Activated naive CD4-positive, alpha-beta T cell treated with anti-CD3 and anti-CD28 coated beads, Interleukin-2, amount 50 U/mL, for 24 hours (primary cell): ENCODE data around the gene ERVK3-1.

Experiments
- H3K27ac Mint-ChIP-seq: one replicate; pipeline ENCODE4 v1.8.0; 2021; ENCODE audit warnings: mild to moderate bottlenecking, mixed read lengths
- H3K27me3 Mint-ChIP-seq: one replicate; pipeline ENCODE4 v1.8.0; 2021; ENCODE audit warnings: mixed read lengths
- H3K36me3 Mint-ChIP-seq: one replicate; pipeline ENCODE4 v1.8.0; 2021; ENCODE audit warnings: mixed read lengths
- H3K4me1 Mint-ChIP-seq: one replicate; pipeline ENCODE4 v1.8.0; 2021; ENCODE audit warnings: mixed read lengths
- H3K4me3 Mint-ChIP-seq: one replicate; pipeline ENCODE4 v1.8.0; 2021; ENCODE audit warnings: mild to moderate bottlenecking, mixed read lengths
- H3K9me3 Mint-ChIP-seq: one replicate; pipeline ENCODE4 v1.8.0; 2021; ENCODE audit warnings: mixed read lengths

The ERVK3-1 gene

DNA sequence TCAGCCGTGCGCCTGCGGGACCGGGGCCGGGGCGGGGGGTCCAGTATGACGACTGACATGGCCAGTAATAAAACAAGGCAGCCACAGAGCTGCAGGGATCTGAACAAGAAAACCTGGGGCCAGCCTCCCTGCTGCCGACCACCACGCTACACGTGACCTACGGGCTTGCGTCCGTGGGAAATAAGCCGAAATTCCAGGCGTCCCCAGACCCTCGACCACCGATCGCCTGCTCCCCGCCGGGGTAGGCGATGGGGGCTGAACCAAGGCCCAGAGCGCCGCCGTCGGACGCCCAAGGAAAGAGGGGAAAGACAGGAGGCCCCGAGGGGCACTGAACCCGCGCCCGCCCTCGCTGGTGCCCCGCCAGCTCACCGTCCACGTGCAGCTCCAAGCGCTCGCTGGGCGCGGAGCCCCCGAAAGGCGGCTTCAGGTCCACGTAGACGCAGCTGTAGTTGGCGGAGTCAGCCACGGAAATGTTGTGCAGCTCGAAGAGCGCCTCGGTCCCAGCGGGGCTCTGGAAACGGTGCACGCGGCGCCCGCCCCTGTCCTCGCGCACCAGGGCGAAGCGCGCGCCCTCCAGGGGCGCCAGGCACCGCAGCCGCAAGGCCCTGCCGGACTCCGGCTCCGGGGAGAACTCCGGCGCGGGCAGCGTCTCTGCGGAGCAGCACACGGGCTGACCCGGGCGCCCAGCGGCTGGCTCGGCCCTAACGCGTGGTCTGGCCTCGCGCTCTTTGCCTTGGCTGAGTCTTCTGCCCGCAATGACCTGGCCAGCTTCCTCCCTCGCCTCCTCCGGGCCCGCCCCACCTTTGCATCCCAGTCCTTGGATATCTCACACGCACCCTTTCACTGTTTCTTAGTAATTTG, 45.1 kb downstream of the ERVK3-1 start:
- Mint-ChIP-seq H3K4me3 (no peak overlapping the region), H3K36me3 (peaks cover 4% of the 10 kb centered on the region), H3K9me3 (no peaks in the 10 kb centered on the region), H3K4me1 (peaks cover 21% of the 10 kb centered on the region), H3K27me3 (peaks cover 2% of the 10 kb centered on the region), H3K27ac (no peak overlapping the region)

- H3K4me1 Mint-ChIP-seq = peaks cover 14% of the 10 kb centered on the region
- no peak overlapping the region for H3K4me3 Mint-ChIP-seq
- no peaks in the 10 kb centered on the region for H3K9me3 Mint-ChIP-seq
- peaks cover 4% of the 10 kb centered on the region for H3K36me3 Mint-ChIP-seq
- peaks cover 2% of the 10 kb centered on the region for H3K27me3 Mint-ChIP-seq
- H3K27ac Mint-ChIP-seq = no peak overlapping the region
These were observed 45.8 kb downstream of the ERVK3-1 start for GRCh38 chr19:58350871-58351557.

DNA sequence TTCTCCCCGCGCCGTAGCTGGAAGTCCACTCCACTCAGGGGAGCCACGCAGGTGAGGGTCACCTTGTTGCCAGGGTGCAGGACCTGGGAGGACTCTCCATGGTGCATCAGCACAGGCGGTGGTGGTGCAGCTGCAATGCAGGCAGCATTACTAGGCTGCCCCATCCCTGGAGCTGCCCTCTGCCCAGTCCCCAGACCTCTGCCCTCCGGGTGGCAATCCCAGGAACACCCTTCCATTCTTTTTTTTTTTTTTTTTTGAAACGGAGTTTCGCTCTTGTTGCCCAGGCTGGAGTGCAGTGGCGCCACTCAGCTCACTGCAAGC, 46.3 kb downstream of the ERVK3-1 start:
- H3K4me1 Mint-ChIP-seq = peaks cover 14% of the 10 kb centered on the region
- H3K9me3 Mint-ChIP-seq = no peaks in the 10 kb centered on the region
- H3K27ac Mint-ChIP-seq = no peak overlapping the region
- peaks cover 2% of the 10 kb centered on the region for H3K27me3 Mint-ChIP-seq
- H3K36me3 Mint-ChIP-seq = peaks cover 4% of the 10 kb centered on the region
- H3K4me3 Mint-ChIP-seq = no peak overlapping the region

DNA sequence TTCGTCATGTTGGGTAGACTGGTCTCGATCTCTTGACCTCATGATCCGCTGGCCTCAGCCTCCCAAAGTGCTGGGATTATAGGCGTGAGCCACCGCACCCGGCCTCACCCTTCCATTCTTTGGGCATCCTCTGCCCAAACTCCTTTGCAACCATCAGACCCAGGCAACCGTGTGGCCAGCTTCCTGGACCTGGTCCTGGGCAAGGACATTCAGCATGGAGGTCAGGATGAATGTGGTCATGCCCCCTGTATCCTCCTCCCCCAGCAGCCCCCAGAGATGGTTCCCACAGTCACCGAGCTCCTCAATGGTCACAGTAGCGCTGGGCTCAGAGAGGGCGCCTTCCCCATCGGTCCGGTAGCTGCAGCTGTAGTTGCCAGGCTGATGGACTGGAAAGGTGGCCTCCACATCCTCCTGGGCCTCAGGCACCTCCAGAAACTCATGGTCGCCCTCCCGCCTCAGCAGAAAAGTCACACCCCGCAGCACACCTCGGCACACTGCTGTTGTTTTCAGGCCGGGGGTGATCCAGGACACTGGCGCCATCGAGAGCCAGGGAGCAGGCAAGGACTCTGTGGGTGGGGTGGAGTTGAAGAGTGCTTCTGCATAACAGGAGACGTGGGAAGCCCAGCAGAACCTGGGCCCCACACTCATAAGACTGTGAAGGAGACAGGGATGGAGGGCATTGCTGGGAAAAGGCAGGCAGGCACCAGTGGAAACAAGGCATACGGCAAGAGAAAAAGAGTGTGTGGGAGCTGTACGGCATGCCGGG, 47.0 kb downstream of the ERVK3-1 start:
- Mint-ChIP-seq H3K4me1 (peaks cover 14% of the 10 kb centered on the region), H3K27me3 (peaks cover 2% of the 10 kb centered on the region), H3K9me3 (no peaks in the 10 kb centered on the region), H3K36me3 (peaks cover 4% of the 10 kb centered on the region), H3K4me3 (no peak overlapping the region), H3K27ac (no peak overlapping the region)

GRCh38 chr19:58352760-58353671, 47.8 kb downstream of the ERVK3-1 start, which contains the start of gene A1BG:
Gene A1BG, minus strand, starts transcription at chr19:58353492. Its CDS starts 55 bp downstream, at chr19:58353437.
- peaks cover 4% of the 10 kb centered on the region for H3K36me3 Mint-ChIP-seq
- H3K9me3 Mint-ChIP-seq = no peaks in the 10 kb centered on the region
- peaks cover 14% of the 10 kb centered on the region for H3K4me1 Mint-ChIP-seq
- H3K27ac Mint-ChIP-seq = no peak within 1 kb of the TSS
- H3K27me3 Mint-ChIP-seq = peaks cover 2% of the 10 kb centered on the region
- H3K4me3 Mint-ChIP-seq = no peak within 1 kb of the TSS

GRCh38 chr19:58353717-58354477, 48.7 kb downstream of the ERVK3-1 start:
- H3K27me3 Mint-ChIP-seq = no peaks in the 10 kb centered on the region
- H3K4me3 Mint-ChIP-seq = no peak overlapping the region
- no peaks in the 10 kb centered on the region for H3K9me3 Mint-ChIP-seq
- no peak overlapping the region for H3K27ac Mint-ChIP-seq
- H3K4me1 Mint-ChIP-seq = peaks cover 9% of the 10 kb centered on the region
- H3K36me3 Mint-ChIP-seq = peaks cover 4% of the 10 kb centered on the region

- Mint-ChIP-seq H3K27me3 (no peaks in the 10 kb centered on the region), H3K4me3 (no peak overlapping the region)
These were observed 49.4 kb downstream of the ERVK3-1 start for GRCh38 chr19:58354478-58355030.

GRCh38 chr19:58355215-58355796, 50.1 kb downstream of the ERVK3-1 start:
- peaks cover 3% of the 10 kb centered on the region for H3K4me1 Mint-ChIP-seq
- H3K27ac Mint-ChIP-seq = no peak overlapping the region
- no peak overlapping the region for H3K4me3 Mint-ChIP-seq
- H3K9me3 Mint-ChIP-seq = no peaks in the 10 kb centered on the region
- no peaks in the 10 kb centered on the region for H3K36me3 Mint-ChIP-seq
- no peaks in the 10 kb centered on the region for H3K27me3 Mint-ChIP-seq

More at GRCh38 chr19:58354478-58355030, 49.4 kb downstream of the ERVK3-1 start:
- peaks cover 6% of the 10 kb centered on the region for H3K4me1 Mint-ChIP-seq
- no peaks in the 10 kb centered on the region for H3K9me3 Mint-ChIP-seq
- H3K36me3 Mint-ChIP-seq = peaks cover 2% of the 10 kb centered on the region
- H3K27ac Mint-ChIP-seq = no peak overlapping the region

DNA sequence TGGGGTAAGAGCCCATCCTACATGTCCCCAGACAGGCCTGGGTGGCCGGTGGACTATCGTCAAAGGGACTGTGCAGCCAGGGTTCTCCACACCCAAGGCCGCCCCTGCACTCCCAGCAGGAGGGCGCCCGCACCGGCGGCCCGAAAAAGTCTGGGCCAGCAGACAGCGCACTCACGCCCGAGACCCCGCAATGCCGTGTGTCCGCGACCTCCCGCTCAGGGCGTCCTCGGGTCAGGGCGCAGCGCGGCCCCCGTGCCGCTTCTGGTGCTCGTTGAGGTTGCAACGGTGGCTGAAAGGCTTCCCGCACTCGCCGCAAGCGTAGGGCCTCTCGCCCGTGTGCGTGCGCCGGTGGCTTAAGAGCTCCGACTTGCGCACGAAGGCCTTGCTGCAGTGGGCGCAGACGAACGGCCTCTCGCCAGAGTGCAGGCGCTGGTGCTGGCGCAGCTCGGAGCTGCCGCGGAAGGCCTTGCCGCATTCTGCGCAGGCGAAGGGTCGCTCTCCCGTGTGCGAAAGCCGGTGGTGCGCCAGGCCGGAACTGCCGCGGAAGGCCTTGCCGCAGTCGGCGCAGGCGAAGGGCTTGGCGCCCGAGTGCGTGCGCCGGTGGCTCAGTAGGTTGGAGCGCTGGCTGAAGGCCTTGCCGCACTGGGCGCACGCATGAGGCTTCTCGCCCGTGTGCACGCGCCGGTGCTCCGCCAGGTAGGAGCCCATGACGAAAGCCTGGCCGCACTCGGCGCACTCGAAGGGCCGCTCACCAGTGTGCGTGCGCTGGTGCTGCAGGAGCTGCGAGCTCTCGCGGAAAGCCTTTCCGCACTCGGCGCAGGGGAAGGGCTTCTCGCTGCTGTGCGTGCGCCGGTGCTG, 51.0 kb downstream of the ERVK3-1 start:
- H3K27ac Mint-ChIP-seq = no peak overlapping the region
- no peaks in the 10 kb centered on the region for H3K36me3 Mint-ChIP-seq
- peak overlapping the region; percentile 68 for H3K4me3 Mint-ChIP-seq
- peaks cover 3% of the 10 kb centered on the region for H3K4me1 Mint-ChIP-seq
- H3K9me3 Mint-ChIP-seq = no peaks in the 10 kb centered on the region
- no peaks in the 10 kb centered on the region for H3K27me3 Mint-ChIP-seq

GRCh38 chr19:58356766-58357480, 51.7 kb downstream of the ERVK3-1 start:
- H3K36me3 Mint-ChIP-seq = no peaks in the 10 kb centered on the region
- H3K9me3 Mint-ChIP-seq = no peaks in the 10 kb centered on the region
- H3K4me3 Mint-ChIP-seq = peak overlapping the region; percentile 68
- H3K27me3 Mint-ChIP-seq = no peaks in the 10 kb centered on the region
- H3K4me1 Mint-ChIP-seq = peaks cover 6% of the 10 kb centered on the region
- no peak overlapping the region for H3K27ac Mint-ChIP-seq

- no peaks in the 10 kb centered on the region for H3K36me3 Mint-ChIP-seq
- peak overlapping the region; percentile 11 for H3K4me3 Mint-ChIP-seq
- no peaks in the 10 kb centered on the region for H3K27me3 Mint-ChIP-seq
- H3K9me3 Mint-ChIP-seq = no peaks in the 10 kb centered on the region
- H3K27ac Mint-ChIP-seq = peak overlapping the region; percentile 23
- peaks cover 10% of the 10 kb centered on the region for H3K4me1 Mint-ChIP-seq
These were observed 52.4 kb downstream of the ERVK3-1 start for GRCh38 chr19:58357481-58358145.

- H3K4me3 Mint-ChIP-seq = peak overlapping the region; percentile 97
- H3K4me1 Mint-ChIP-seq = peaks cover 10% of the 10 kb centered on the region
- no peaks in the 10 kb centered on the region for H3K9me3 Mint-ChIP-seq
- no peaks in the 10 kb centered on the region for H3K27me3 Mint-ChIP-seq
- peak overlapping the region; percentile 79 for H3K27ac Mint-ChIP-seq
- no peaks in the 10 kb centered on the region for H3K36me3 Mint-ChIP-seq
These were observed 56.7 kb downstream of the ERVK3-1 start for GRCh38 chr19:58361900-58362271.
